H9 (cell line): ENCODE data around the gene COL19A1. TPM values are rescaled to one million over a fixed set of nuclear protein-coding genes. Genes with fewer than 3 reads are reported as not detected.

Experiments
- DNase-seq: peaks from one replicate; pipeline ENCODE4 v3.0.0-alpha.2; 2017
- H2AFZ ChIP-seq: one replicate; pipeline ENCODE4 v1.6.1; 2013; ENCODE audit warnings: mild to moderate bottlenecking, low read length, control low read depth, moderate library complexity
- H2AK5ac ChIP-seq: 2 replicates; pipeline ENCODE4 v1.6.1; 2013; ENCODE audit warnings: low read length, control low read depth, mixed read lengths; ENCODE audit not compliant: insufficient read length
- H2BK120ac ChIP-seq: one replicate; pipeline ENCODE4 v1.6.1; 2013; ENCODE audit warnings: low read depth, mild to moderate bottlenecking, low read length, control low read depth, inconsistent platforms; ENCODE audit not compliant: poor library complexity, severe bottlenecking
- H2BK12ac ChIP-seq: 2 replicates; pipeline ENCODE4 v1.6.1; 2013; ENCODE audit warnings: low read length, control low read depth, mixed read lengths, low read depth; ENCODE audit not compliant: insufficient read length
- H2BK15ac ChIP-seq: 2 replicates; pipeline ENCODE4 v1.6.1; 2013; ENCODE audit warnings: low read depth, low read length, control low read depth
- H2BK20ac ChIP-seq: one replicate; pipeline ENCODE4 v1.6.1; 2013; ENCODE audit warnings: low read depth, mild to moderate bottlenecking, low read length, control low read depth, inconsistent platforms; ENCODE audit not compliant: poor library complexity, severe bottlenecking
- H2BK5ac ChIP-seq: 2 replicates; pipeline ENCODE4 v1.6.1; 2013; ENCODE audit warnings: low read length, control low read depth, mixed read lengths; ENCODE audit not compliant: insufficient read length
- H3K14ac ChIP-seq: 2 replicates; pipeline ENCODE4 v1.6.1; 2013; ENCODE audit warnings: low read length, control low read depth; ENCODE audit not compliant: insufficient read depth
- H3K18ac ChIP-seq: 2 replicates; pipeline ENCODE4 v1.6.1; 2013; ENCODE audit warnings: low read depth, mild to moderate bottlenecking, mixed read lengths, low read length, control low read depth; ENCODE audit not compliant: insufficient read length
- H3K23ac ChIP-seq: 2 replicates; pipeline ENCODE4 v1.6.1; 2013; ENCODE audit warnings: low read length, control low read depth, mixed read lengths, low read depth; ENCODE audit not compliant: insufficient read length
- H3K23me2 ChIP-seq: 2 replicates; pipeline ENCODE4 v1.6.1; 2013; ENCODE audit warnings: low read depth, mild to moderate bottlenecking, mixed read lengths, low read length, control low read depth; ENCODE audit not compliant: insufficient read length, poor library complexity, severe bottlenecking
- H3K27ac ChIP-seq: 2 replicates; pipeline ENCODE4 v1.5.1; 2013; ENCODE audit warnings: low read length, control low read depth, mixed read lengths, low read depth; ENCODE audit not compliant: insufficient read length
- H3K27me3 ChIP-seq: 2 replicates; pipeline ENCODE4 v1.6.1; 2013; ENCODE audit warnings: low read length, control low read depth, inconsistent platforms; ENCODE audit not compliant: insufficient read depth
- H3K4ac ChIP-seq: 2 replicates; pipeline ENCODE4 v1.6.1; 2013; ENCODE audit warnings: low read depth, mild to moderate bottlenecking, control low read depth, inconsistent platforms, low read length, moderate library complexity
- H3K4me1 ChIP-seq: 2 replicates; pipeline ENCODE4 v1.6.1; 2013; ENCODE audit warnings: low read length, control low read depth, inconsistent platforms; ENCODE audit not compliant: insufficient read depth
- H3K4me2 ChIP-seq: 2 replicates; pipeline ENCODE4 v1.6.1; 2013; ENCODE audit warnings: low read length, control low read depth, mixed read lengths; ENCODE audit not compliant: insufficient read length, insufficient read depth
- H3K56ac ChIP-seq: 2 replicates; pipeline ENCODE4 v1.6.1; 2013; ENCODE audit warnings: low read depth, mild to moderate bottlenecking, mixed read lengths, low read length, control low read depth; ENCODE audit not compliant: insufficient read length
- H3K79me1 ChIP-seq: 2 replicates; pipeline ENCODE4 v1.6.1; 2013; ENCODE audit warnings: low read depth, mild to moderate bottlenecking, moderate library complexity, low read length, control low read depth, inconsistent platforms; ENCODE audit not compliant: insufficient read depth, poor library complexity, severe bottlenecking
- H3K79me2 ChIP-seq: 2 replicates; pipeline ENCODE4 v1.6.1; 2013; ENCODE audit warnings: low read length, control low read depth, inconsistent platforms; ENCODE audit not compliant: insufficient read depth
- H3K9ac ChIP-seq: 2 replicates; pipeline ENCODE4 v1.6.1; 2013; ENCODE audit warnings: low read length, control low read depth, mixed read lengths; ENCODE audit not compliant: insufficient read length; ENCODE audit errors: extremely low read depth
- H3K9me3 ChIP-seq: one replicate; pipeline ENCODE4 v1.6.1; 2013; ENCODE audit warnings: low read depth, low read length, inconsistent platforms; ENCODE audit not compliant: control insufficient read depth
- H3T11ph ChIP-seq: one replicate; pipeline ENCODE4 v1.6.1; 2013; ENCODE audit warnings: mild to moderate bottlenecking, low read length, control low read depth, inconsistent platforms
- H4K20me1 ChIP-seq: one replicate; pipeline ENCODE4 v1.6.1; 2013; ENCODE audit not compliant: control insufficient read depth, insufficient read length, insufficient read depth
- H4K5ac ChIP-seq: 2 replicates; pipeline ENCODE4 v1.6.1; 2013; ENCODE audit warnings: low read depth, mild to moderate bottlenecking, mixed read lengths, low read length, control low read depth; ENCODE audit not compliant: insufficient read length
- H4K8ac ChIP-seq: replicated peaks from 2 replicates; pipeline ENCODE4 v1.6.1; 2013; ENCODE audit warnings: low read length, control low read depth, mixed read lengths, low read depth; ENCODE audit not compliant: insufficient read length
- H4K91ac ChIP-seq: 2 replicates; pipeline ENCODE4 v1.6.1; 2013; ENCODE audit warnings: low read depth, mild to moderate bottlenecking, moderate library complexity, mixed read lengths, low read length, control low read depth; ENCODE audit not compliant: insufficient read length
- H3K27ac Mint-ChIP-seq, 3 experiments: 2 replicates in 2 of 3; 3 replicates in 1 of 3; pipeline ENCODE4 v1.8.0; 2020 to 2021; ENCODE audit warnings: mixed read lengths in 3 of 3, mild to moderate bottlenecking in 1 of 3, moderate library complexity in 1 of 3
- H3K27me3 Mint-ChIP-seq: 2 replicates; pipeline ENCODE4 v1.8.0; 2021; ENCODE audit warnings: low read depth, mild to moderate bottlenecking, moderate library complexity, mixed read lengths
- H3K36me3 Mint-ChIP-seq, 3 experiments: 2 replicates in 2 of 3; 3 replicates in 1 of 3; pipeline ENCODE4 v1.8.0; 2020 to 2021; ENCODE audit warnings: low read depth in 3 of 3, mixed read lengths in 3 of 3; ENCODE audit not compliant: insufficient read depth in 1 of 3
- H3K4me1 Mint-ChIP-seq, 2 experiments: 2 replicates each; pipeline ENCODE4 v1.8.0; 2020; ENCODE audit warnings: mixed read lengths in 2 of 2
- H3K4me3 Mint-ChIP-seq, 2 experiments: 2 replicates in 1 of 2; 3 replicates in 1 of 2; pipeline ENCODE4 v1.8.0; 2020 to 2021; ENCODE audit warnings: mild to moderate bottlenecking in 2 of 2, mixed read lengths in 2 of 2, moderate library complexity in 1 of 2
- H3K9me3 Mint-ChIP-seq, 2 experiments: 2 replicates in 1 of 2; 3 replicates in 1 of 2; pipeline ENCODE4 v1.8.0; 2020; ENCODE audit warnings: mild to moderate bottlenecking in 2 of 2, mixed read lengths in 2 of 2, moderate library complexity in 1 of 2
- CTCF ChIP-seq: fragments of 200-600 bp; sonication (generic); conservative IDR thresholded peaks from 3 replicates; pipeline ENCODE4 v1.8.0; 2021; ENCODE audit warnings: antibody characterized with exemption, mild to moderate bottlenecking
- WGBS: extraction: QIAGEN DNeasy Blood & Tissue Kit; methylation state at CpG from one replicate; pipeline ENCODE4 v1.1.7; 2013; ENCODE audit warnings: missing lambda C conversion rate, low lambda C conversion rate, mixed read lengths; ENCODE audit not compliant: insufficient read length; ENCODE audit errors: extremely low coverage; 5-methylcytosine and 5-hydroxymethylcytosine counted together
- total RNA-seq: library from RNA; stranded (reverse); gene quantifications from 2 replicates; pipeline ENCODE4 v1.2.1, GENCODE V29; 2021

COL19A1 gene
- total RNA-seq, 1 experiment from 2014 or later = not detected

- Histone ChIP-seq H3T11ph (no peak overlapping the region), H3K56ac (no peak overlapping the region), H2BK120ac (no peak overlapping the region), H3K23me2 (no peaks in the 10 kb centered on the region), H3K9ac (no peak overlapping the region), H2AFZ (no peak overlapping the region), H4K91ac (no peak overlapping the region), H4K5ac (no peak overlapping the region), H3K14ac (no peak overlapping the region), H4K8ac (no peak overlapping the region), H3K79me2 (no peaks in the 10 kb centered on the region), H3K4me2 (no peak overlapping the region), H2BK5ac (no peak overlapping the region), H4K20me1 (no peaks in the 10 kb centered on the region), H3K4ac (no peak overlapping the region), H3K9me3 (no peaks in the 10 kb centered on the region), H3K27ac (no peak overlapping the region), H3K23ac (no peak overlapping the region), H2BK12ac (no peak overlapping the region), H3K18ac (no peak overlapping the region), H3K27me3 (no peaks in the 10 kb centered on the region), H3K79me1 (no peaks in the 10 kb centered on the region), H3K4me1 (peaks cover 3% of the 10 kb centered on the region; the same call in 1 of the 2 replicates), H2BK20ac (no peak overlapping the region), H2AK5ac (no peak overlapping the region), H2BK15ac (no peak overlapping the region)
- no CpG with 5 or more reads among the region's 4 CpGs for WGBS
- Mint-ChIP-seq H3K4me3 (no peak overlapping the region), H3K4me1 (peaks cover 21 to 23% of the 10 kb centered on the region in 2 experiments), H3K36me3 (no peaks in the 10 kb centered on the region), H3K9me3 (no peaks in the 10 kb centered on the region), H3K27me3 (no peaks in the 10 kb centered on the region), H3K27ac (no peak overlapping the region)
- DNase-seq = no peak
- no peak for TF ChIP-seq CTCF
These were observed 47.2 kb upstream of the COL19A1 start for GRCh38 chr6:69819138-69819537.
